Natural killer cell (primary cell): ENCODE results near the gene UBE2F. TPM values are rescaled to one million over a fixed set of nuclear protein-coding genes. Genes with fewer than 3 reads are reported as not detected.

Experiments
- ATAC-seq, 3 donors: fragments of 150-1000 bp in 2 of 3; fragments of 200-7000 bp in 1 of 3; cut with Tn5 transposase; 1 replicate in 1 of 3; 2 replicates in 2 of 3; pipeline ENCODE4 v1.10.0; 2021; ENCODE audit warnings: mild to moderate bottlenecking in 2 of 3, moderate library complexity in 2 of 3
- DNase-seq, 2 donors: peaks; one replicate each; pipeline versions ENCODE4 v3.0.0 to v3.0.0-alpha.2; 2013 to 2021; ENCODE audit warnings: mixed read lengths in 1 of 2
- H3K27ac ChIP-seq: one replicate; pipeline ENCODE4 v1.5.1; 2013; ENCODE audit warnings: mild to moderate bottlenecking, low read length
- H3K27me3 ChIP-seq: one replicate; pipeline ENCODE4 v1.6.1; 2013; ENCODE audit warnings: low read length; ENCODE audit not compliant: control insufficient read depth, insufficient read depth
- H3K36me3 ChIP-seq: one replicate; pipeline ENCODE4 v1.6.1; 2013; ENCODE audit warnings: low read length; ENCODE audit not compliant: control insufficient read depth, insufficient read depth
- H3K4me1 ChIP-seq: one replicate; pipeline ENCODE4 v1.6.1; 2013; ENCODE audit warnings: low read length; ENCODE audit not compliant: control insufficient read depth, insufficient read depth
- H3K4me3 ChIP-seq: one replicate; pipeline ENCODE4 v1.5.1; 2013; ENCODE audit warnings: low read length
- H3K9me3 ChIP-seq: one replicate; pipeline ENCODE4 v1.6.1; 2013; ENCODE audit warnings: low read length; ENCODE audit not compliant: control insufficient read depth, insufficient read depth
- H3K27ac Mint-ChIP-seq, 2 donors: one replicate each; pipeline ENCODE4 v1.8.0; 2022; ENCODE audit warnings: mild to moderate bottlenecking in 2 of 2, mixed read lengths in 2 of 2, moderate library complexity in 1 of 2
- H3K27me3 Mint-ChIP-seq, 2 donors: one replicate each; pipeline ENCODE4 v1.8.0; 2022; ENCODE audit warnings: low read depth in 2 of 2, mixed read lengths in 2 of 2
- H3K36me3 Mint-ChIP-seq: one replicate; pipeline ENCODE4 v1.8.0; 2022; ENCODE audit warnings: mixed read lengths
- H3K4me1 Mint-ChIP-seq, 2 donors: one replicate each; pipeline ENCODE4 v1.8.0; 2022; ENCODE audit warnings: mixed read lengths in 2 of 2
- H3K4me3 Mint-ChIP-seq: one replicate; pipeline ENCODE4 v1.8.0; 2022; ENCODE audit warnings: mild to moderate bottlenecking, moderate library complexity, mixed read lengths
- H3K9me3 Mint-ChIP-seq, 2 donors: one replicate each; pipeline ENCODE4 v1.8.0; 2022; ENCODE audit warnings: mixed read lengths in 2 of 2
- WGBS: methylation state at CpG from one replicate; pipeline ENCODE4 v1.1.7; 2013; ENCODE audit warnings: missing lambda C conversion rate; ENCODE audit not compliant: insufficient coverage; 5-methylcytosine and 5-hydroxymethylcytosine counted together
- intact Hi-C: fragments of 100-400 bp; cut with micrococcal nuclease; formaldehyde crosslinking; loops from one replicate; pipeline ENCODE4 v1.14.2; 2022
- total RNA-seq, 4 donors: library from RNA; stranded (reverse); fragments of 120-200 nt in 1 of 4; gene quantifications; one replicate each; pipeline versions ENCODE4 v1.2.3 to v1.2.4, GENCODE V29; 2013 to 2022
- TF ChIP-seq, protein P1 (sequence below): fragments of 200-600 bp; IDR thresholded peaks from one replicate; pipeline ENCODE4 v1.8.0; 2022; ENCODE audit warnings: antibody characterized with exemption

UBE2F gene
- total RNA-seq, 3 donors from 2014 or later (not counting 1 experiment from before 2014, with no cell fraction given): 82.4 to 135 (median 96.1) TPM

GRCh38 chr2:238084761-238085160 is 117.9 kb downstream of the UBE2F start:
- TF ChIP-seq, protein P1, sequence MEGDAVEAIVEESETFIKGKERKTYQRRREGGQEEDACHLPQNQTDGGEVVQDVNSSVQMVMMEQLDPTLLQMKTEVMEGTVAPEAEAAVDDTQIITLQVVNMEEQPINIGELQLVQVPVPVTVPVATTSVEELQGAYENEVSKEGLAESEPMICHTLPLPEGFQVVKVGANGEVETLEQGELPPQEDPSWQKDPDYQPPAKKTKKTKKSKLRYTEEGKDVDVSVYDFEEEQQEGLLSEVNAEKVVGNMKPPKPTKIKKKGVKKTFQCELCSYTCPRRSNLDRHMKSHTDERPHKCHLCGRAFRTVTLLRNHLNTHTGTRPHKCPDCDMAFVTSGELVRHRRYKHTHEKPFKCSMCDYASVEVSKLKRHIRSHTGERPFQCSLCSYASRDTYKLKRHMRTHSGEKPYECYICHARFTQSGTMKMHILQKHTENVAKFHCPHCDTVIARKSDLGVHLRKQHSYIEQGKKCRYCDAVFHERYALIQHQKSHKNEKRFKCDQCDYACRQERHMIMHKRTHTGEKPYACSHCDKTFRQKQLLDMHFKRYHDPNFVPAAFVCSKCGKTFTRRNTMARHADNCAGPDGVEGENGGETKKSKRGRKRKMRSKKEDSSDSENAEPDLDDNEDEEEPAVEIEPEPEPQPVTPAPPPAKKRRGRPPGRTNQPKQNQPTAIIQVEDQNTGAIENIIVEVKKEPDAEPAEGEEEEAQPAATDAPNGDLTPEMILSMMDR: no peak
- no peaks in the 10 kb centered on the region for H3K9me3 ChIP-seq
- peaks cover 34% of the 10 kb centered on the region for H3K36me3 ChIP-seq
- peaks cover 10 to 11% of the 10 kb centered on the region in 2 donors for H3K4me1 Mint-ChIP-seq
- ATAC-seq (no peak), DNase-seq (no peak)
- no peak overlapping the region for H3K4me3 ChIP-seq
- H3K27me3 ChIP-seq: no peaks in the 10 kb centered on the region
- no peak overlapping the region for H3K27ac ChIP-seq
- WGBS: 96% methylated on average over 6 of the region's 7 CpGs
- H3K36me3 Mint-ChIP-seq: no peaks in the 10 kb centered on the region
- peak overlapping the region in 1 of 2 donors; percentile 29 for H3K27ac Mint-ChIP-seq
- H3K4me1 ChIP-seq: peaks cover 9% of the 10 kb centered on the region
- peaks cover 0 to 3% of the 10 kb centered on the region in 2 donors for H3K9me3 Mint-ChIP-seq
- H3K27me3 Mint-ChIP-seq: no peaks in the 10 kb centered on the region
- intact Hi-C loops: no loop called here
- no peak overlapping the region for H3K4me3 Mint-ChIP-seq

- Histone ChIP-seq H3K4me3 (no peak overlapping the region), H3K9me3 (no peaks in the 10 kb centered on the region), H3K27me3 (no peaks in the 10 kb centered on the region), H3K4me1 (peaks cover 9% of the 10 kb centered on the region), H3K36me3 (peaks cover 30% of the 10 kb centered on the region), H3K27ac (no peak overlapping the region)
- Mint-ChIP-seq H3K9me3 (no peaks in the 10 kb centered on the region), H3K4me3 (no peak overlapping the region), H3K36me3 (no peaks in the 10 kb centered on the region), H3K27me3 (no peaks in the 10 kb centered on the region), H3K4me1 (peaks cover 10 to 11% of the 10 kb centered on the region in 2 donors), H3K27ac (peak overlapping the region; percentile 7 to 29)
- WGBS: 100% methylated on average over 1 of the region's 3 CpGs
- TF ChIP-seq, protein P1: no peak
- DNase-seq (no peak), ATAC-seq (no peak)
- intact Hi-C loops: no loop called here
Measured at GRCh38 chr2:238085899-238086298, 119.1 kb downstream of the UBE2F start.

- TF ChIP-seq, protein P1: no peak
- intact Hi-C loops: no loop called here
- Mint-ChIP-seq H3K27ac (peak overlapping the region in 1 of 2 donors; percentile 19), H3K36me3 (no peaks in the 10 kb centered on the region), H3K4me1 (peaks cover 10 to 11% of the 10 kb centered on the region in 2 donors), H3K9me3 (no peaks in the 10 kb centered on the region), H3K27me3 (no peaks in the 10 kb centered on the region), H3K4me3 (no peak overlapping the region)
- ATAC-seq: peak in 1 of 3 donors; percentile 45
- WGBS: no CpG with 5 or more reads among the region's 2 CpGs
- H3K27me3 ChIP-seq: no peaks in the 10 kb centered on the region
- H3K9me3 ChIP-seq: no peaks in the 10 kb centered on the region
- peaks cover 18% of the 10 kb centered on the region for H3K36me3 ChIP-seq
- H3K4me1 ChIP-seq: peaks cover 9% of the 10 kb centered on the region
- H3K27ac ChIP-seq: no peak overlapping the region
- no peak overlapping the region for H3K4me3 ChIP-seq
- DNase-seq: no peak
Measured at GRCh38 chr2:238087211-238087610, 120.4 kb downstream of the UBE2F start.

GRCh38 chr2:238090887-238091286 is 124.1 kb downstream of the UBE2F start:
- Histone ChIP-seq H3K36me3 (peaks cover 2% of the 10 kb centered on the region), H3K27ac (no peak overlapping the region), H3K9me3 (no peaks in the 10 kb centered on the region), H3K27me3 (no peaks in the 10 kb centered on the region), H3K4me1 (peaks cover 9% of the 10 kb centered on the region), H3K4me3 (no peak overlapping the region)
- no peak overlapping the region for H3K27ac Mint-ChIP-seq
- TF ChIP-seq, protein P1: no peak
- ATAC-seq (no peak), DNase-seq (no peak)
- no peaks in the 10 kb centered on the region for H3K9me3 Mint-ChIP-seq
- intact Hi-C loops: no loop called here
- WGBS: 88% methylated on average over 4 of the region's 4 CpGs
- no peaks in the 10 kb centered on the region for H3K36me3 Mint-ChIP-seq
- no peaks in the 10 kb centered on the region for H3K27me3 Mint-ChIP-seq
- H3K4me3 Mint-ChIP-seq: no peak overlapping the region
- peaks cover 10 to 11% of the 10 kb centered on the region in 2 donors for H3K4me1 Mint-ChIP-seq
